K562 (cell line): ENCODE measurements around the gene ELAVL3. TPM values are rescaled to one million over a fixed set of nuclear protein-coding genes. Genes with fewer than 3 reads are reported as not detected.

Experiments used
- RBM25 ChIP-seq: fragments of 200-400 bp; formaldehyde crosslinking; IDR thresholded peaks from 2 replicates; pipeline ENCODE4 v1.6.1; 2018; ENCODE audit warnings: low read length, low read depth, moderate library complexity; ENCODE audit not compliant: severe bottlenecking
- ZFP1 ChIP-seq: fragments of 450-650 bp; formaldehyde crosslinking; IDR thresholded peaks from 2 replicates; pipeline ENCODE4 v1.4.0; 2020; ENCODE audit warnings: mild to moderate bottlenecking, mixed read lengths
- ZNF589 ChIP-seq: fragments of 200-800 bp; sonication (Bioruptor generic); IDR thresholded peaks from 2 replicates; pipeline ENCODE4 v1.6.1; 2016; ENCODE audit warnings: low read depth, missing genetic modification characterization, missing compliant biosample characterization
- ZNF695 ChIP-seq: fragments of 450-650 bp; formaldehyde crosslinking; IDR thresholded peaks from 2 replicates; pipeline ENCODE4 v1.4.0; 2020; ENCODE audit warnings: mild to moderate bottlenecking, moderate library complexity
- polyA plus RNA-seq, 8 experiments: library from polyadenylated mRNA; depleted of rRNA in 4 of 8; stranded (reverse) in 5 of 8; unstranded in 3 of 8; fragments of >200 nt; fragmentation: Nextera tagmentation in 2 of 8; fragmentation: Illumina TruSeq in 1 of 8; extraction: Ambion mirVana in 2 of 8; extraction: Trizol in 1 of 8; gene quantifications; 2 replicates each; pipeline versions ENCODE4 v1.2.1 to v1.2.3, GENCODE V29; 2011 to 2014; ENCODE audit warnings: inconsistent platforms in 1 of 8, missing spikeins in 1 of 8
- total RNA-seq, 7 experiments: library from RNA; depleted of rRNA in 6 of 7; stranded (reverse); fragments of >200 nt in 6 of 7; fragmentation: Illumina TruSeq in 2 of 7; extraction: Trizol in 2 of 7; gene quantifications; 2 replicates each; pipeline versions ENCODE4 v1.2.1 to v1.2.3, GENCODE V29; 2011 to 2021; ENCODE audit warnings: low replicate concordance in 1 of 7
- TF ChIP-seq, protein P1 (sequence below), 2 experiments: fragments of 450-650 bp; IDR thresholded peaks; 2 replicates each; pipeline ENCODE4 v1.6.1; 2016
- TF ChIP-seq, protein P2 (sequence below): fragments of 250-450 bp; sonication (Bioruptor Pico); IDR thresholded peaks from 2 replicates; pipeline ENCODE4 v1.9.0; 2021; ENCODE audit warnings: mild to moderate bottlenecking, inconsistent platforms

The ELAVL3 gene
- total and polyA plus RNA-seq, 9 of the 15 experiments (the other 6 are each of a cell fraction or from before 2014, with no cell fraction given) = not detected

DNA sequence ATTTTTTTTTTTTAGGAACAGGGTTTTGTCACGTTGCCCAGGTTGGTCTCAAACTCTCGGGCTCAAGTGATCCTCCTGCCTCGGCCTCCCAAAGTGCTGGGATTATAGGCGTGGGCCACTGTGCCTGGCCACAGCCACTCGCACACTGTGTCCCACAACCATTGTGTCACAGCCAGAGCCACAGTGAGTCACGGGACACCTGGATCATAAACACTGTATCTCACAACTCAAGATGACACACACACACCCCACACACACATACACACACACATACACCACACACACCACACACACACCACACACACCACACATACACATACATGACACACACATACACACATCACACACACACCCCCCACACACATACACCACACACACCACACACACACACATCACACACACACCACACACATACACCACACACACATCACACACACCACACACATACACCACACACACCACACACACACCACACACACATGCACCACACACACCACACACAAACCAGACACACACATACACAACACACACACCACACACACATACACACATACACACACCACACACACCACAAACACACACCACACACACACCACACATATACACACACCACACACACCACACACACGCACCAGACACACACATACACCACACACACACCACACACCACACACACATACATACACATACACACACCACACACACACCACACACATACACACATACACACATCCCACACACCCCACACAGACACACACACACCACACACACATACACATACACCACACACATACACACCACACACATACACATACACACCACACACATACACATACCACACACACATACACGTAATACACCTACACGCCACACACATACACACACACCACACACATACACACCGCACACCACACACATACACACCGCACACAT, 16.2 kb downstream of the ELAVL3 start (continued):
- TF ChIP-seq, protein P1, sequence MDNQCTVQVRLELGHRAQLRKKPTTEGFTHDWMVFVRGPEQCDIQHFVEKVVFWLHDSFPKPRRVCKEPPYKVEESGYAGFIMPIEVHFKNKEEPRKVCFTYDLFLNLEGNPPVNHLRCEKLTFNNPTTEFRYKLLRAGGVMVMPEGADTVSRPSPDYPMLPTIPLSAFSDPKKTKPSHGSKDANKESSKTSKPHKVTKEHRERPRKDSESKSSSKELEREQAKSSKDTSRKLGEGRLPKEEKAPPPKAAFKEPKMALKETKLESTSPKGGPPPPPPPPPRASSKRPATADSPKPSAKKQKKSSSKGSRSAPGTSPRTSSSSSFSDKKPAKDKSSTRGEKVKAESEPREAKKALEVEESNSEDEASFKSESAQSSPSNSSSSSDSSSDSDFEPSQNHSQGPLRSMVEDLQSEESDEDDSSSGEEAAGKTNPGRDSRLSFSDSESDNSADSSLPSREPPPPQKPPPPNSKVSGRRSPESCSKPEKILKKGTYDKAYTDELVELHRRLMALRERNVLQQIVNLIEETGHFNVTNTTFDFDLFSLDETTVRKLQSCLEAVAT (IDR thresholded peaks at IDR 0.05) = peak; percentile 9 to 39; a peak in 1 of 4 replicates
- TF ChIP-seq RBM25 = no peak
- TF ChIP-seq ZNF589 (CRISPR knock-in tag) = no peak
- no peak for TF ChIP-seq ZFP1 (CRISPR knock-in tag)
- TF ChIP-seq, protein P2, sequence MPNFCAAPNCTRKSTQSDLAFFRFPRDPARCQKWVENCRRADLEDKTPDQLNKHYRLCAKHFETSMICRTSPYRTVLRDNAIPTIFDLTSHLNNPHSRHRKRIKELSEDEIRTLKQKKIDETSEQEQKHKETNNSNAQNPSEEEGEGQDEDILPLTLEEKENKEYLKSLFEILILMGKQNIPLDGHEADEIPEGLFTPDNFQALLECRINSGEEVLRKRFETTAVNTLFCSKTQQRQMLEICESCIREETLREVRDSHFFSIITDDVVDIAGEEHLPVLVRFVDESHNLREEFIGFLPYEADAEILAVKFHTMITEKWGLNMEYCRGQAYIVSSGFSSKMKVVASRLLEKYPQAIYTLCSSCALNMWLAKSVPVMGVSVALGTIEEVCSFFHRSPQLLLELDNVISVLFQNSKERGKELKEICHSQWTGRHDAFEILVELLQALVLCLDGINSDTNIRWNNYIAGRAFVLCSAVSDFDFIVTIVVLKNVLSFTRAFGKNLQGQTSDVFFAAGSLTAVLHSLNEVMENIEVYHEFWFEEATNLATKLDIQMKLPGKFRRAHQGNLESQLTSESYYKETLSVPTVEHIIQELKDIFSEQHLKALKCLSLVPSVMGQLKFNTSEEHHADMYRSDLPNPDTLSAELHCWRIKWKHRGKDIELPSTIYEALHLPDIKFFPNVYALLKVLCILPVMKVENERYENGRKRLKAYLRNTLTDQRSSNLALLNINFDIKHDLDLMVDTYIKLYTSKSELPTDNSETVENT (CRISPR knock-in tag) = no peak
- no peak for TF ChIP-seq ZNF695 (CRISPR knock-in tag)
- TF ChIP-seq, all 486 proteins: peak for 8
